GM19099 (cell line): ENCODE measurements around the gene SYS1.

Experiments
- POLR2A ChIP-seq: IDR thresholded peaks from 3 replicates; pipeline ENCODE4 v1.6.1; 2011; ENCODE audit warnings: low read depth; ENCODE audit not compliant: insufficient read length; ENCODE audit errors: extremely low read depth

SYS1 gene

DNA sequence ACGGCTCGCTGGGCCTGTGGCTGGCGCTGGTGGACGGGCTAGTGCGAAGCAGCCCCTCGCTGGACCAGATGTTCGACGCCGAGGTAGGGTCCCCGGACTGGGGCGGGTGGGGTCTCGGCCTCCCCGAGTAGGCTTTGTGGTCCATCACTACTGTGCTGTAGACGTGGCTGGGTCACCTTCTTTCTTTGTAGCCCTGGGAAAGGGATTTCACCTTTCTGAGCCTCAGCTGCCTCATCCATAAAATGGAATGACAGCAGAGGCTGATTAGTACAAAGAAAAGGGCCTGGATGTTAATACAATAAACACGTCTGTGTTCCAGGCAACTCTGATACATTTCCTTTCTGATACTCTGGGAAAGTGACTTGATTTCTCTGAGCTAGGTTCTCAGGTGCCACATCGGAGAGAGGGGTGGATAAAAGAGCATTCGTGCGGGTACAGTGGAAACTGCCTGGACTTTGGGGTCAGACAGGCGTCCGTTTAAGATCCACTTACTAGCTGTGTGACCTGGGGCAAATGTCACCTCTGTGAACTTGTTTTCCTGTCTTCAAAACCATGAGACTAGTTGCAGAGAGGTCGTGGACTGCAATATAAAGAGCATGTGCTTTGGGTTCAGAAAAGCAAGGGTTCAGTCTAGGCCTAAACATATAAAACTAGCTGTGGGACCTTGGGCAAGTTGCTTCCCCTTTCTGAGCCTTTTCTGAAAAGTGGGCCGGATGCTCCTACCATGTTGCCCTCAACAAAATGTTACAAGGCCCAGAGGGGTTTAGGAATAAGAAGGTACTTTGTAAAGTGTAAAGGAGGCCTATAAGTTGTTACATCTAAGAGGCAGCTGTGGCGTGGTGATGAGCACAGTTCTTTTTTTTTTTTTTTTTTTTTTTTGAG, 896 bp downstream of the SYS1 start:
- TF ChIP-seq POLR2A, result no peak

DNA sequence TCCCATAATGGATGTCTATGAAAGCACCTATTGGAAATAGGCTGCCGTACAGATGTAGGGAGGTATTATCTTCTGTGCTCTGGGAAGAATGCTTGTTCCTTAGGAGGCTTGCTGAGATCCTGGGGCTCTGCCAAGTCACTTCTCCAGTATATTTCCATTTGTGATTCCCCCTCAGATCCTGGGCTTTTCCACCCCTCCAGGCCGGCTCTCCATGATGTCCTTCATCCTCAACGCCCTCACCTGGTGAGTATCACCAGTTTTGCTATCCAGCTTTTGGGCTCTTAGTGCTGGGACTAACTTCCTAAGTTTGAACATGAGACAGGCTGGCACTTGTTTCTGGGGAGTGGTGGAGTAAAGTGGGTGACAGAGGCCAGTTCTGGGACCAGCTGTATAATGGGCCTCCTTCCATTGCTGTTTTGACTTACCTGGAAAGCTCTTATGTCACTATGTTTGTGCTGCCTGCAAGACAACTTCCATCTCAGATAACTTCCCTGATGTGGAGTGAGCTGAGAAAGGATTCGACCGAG, 2.6 kb downstream of the SYS1 start:
- no peak for TF ChIP-seq POLR2A

DNA sequence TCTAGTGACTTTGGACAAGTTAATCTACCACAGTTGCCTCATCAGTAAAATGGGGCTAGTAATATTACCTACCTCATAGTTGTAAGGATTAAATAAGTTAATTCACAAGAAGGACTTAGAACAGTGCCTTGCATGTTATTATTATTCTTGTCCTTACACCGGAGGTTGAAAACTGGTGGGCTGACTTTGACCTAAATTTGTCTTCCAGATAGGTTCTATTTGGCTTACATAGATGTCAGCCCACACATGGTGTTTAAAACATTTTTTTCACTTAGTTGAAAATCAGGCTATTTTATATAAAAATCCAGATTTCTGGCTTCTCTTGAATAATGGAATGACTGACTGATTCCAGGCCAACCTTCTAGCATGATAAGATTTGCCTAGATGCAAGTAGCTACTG, 3.2 kb downstream of the SYS1 start:
- TF ChIP-seq POLR2A, result no peak

DNA sequence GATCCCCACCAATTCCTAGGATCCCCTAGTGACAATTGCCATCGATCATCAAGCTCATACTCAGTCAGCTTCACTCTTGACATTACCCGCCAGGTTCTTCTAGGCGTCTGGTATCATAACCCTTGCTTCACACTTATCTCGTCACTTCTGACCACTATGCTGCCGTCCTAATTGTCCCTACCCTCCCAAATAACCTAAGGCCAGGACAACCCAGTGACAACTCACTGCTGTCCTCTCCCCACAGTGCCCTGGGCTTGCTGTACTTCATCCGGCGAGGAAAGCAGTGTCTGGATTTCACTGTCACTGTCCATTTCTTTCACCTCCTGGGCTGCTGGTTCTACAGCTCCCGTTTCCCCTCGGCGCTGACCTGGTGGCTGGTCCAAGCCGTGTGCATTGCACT, 3.7 kb downstream of the SYS1 start:
- TF ChIP-seq POLR2A, result no peak

DNA sequence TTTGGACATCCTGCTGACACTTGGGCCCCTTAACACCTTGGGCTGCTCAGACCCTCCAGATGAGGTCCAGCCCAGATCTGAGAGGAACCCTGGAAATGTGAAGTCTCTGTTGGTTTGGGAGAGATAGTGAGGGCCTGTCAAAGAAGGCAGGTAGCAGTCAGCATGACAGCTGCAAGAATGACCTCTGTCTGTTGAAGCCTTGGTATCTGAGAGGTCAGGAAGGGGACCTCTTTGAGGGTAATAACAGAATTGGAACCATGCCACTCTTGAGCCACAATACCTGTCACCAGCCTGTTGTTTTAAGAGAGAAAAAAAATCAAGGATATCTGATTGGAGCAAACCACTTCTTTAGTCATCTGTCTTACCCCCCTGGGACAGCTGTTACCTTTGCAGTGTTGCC, 4.2 kb downstream of the SYS1 start:
- no peak for TF ChIP-seq POLR2A

DNA sequence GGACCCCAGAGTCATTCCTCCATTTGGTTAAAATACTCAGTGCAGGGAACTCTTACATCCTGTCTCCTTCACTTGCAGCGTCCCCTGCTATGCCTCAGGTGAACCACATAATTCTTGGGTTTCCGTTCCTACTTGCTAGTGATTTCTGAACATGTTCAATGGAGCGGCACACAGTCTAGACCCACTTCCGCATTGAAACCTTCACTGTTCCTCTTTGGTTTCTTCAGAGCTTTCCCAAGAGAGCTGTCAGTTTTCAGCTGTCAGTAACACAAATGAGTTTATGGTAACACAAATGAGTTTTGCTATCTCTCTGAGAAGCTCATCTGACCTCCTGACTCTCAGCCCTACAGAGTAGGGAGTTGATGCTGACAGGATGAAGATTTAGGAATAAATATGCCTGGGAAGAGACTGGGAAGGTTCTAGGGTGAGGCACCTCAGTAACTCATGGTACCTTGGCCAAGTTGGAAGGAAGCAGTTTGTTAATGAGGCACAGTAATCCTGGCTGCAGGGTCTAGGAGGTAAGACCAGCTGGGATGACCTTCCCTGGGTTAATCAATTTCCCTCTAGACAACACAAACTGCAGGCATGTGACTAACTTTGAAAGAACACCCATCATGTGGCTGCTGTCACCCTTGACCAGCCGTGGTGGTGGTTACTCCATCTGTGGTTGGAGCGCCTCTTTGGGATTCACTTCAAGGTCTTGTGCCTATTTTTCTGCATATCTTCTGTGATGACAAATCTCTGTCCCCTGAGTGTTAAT, 5.4 kb downstream of the SYS1 start:
- no peak for TF ChIP-seq POLR2A

DNA sequence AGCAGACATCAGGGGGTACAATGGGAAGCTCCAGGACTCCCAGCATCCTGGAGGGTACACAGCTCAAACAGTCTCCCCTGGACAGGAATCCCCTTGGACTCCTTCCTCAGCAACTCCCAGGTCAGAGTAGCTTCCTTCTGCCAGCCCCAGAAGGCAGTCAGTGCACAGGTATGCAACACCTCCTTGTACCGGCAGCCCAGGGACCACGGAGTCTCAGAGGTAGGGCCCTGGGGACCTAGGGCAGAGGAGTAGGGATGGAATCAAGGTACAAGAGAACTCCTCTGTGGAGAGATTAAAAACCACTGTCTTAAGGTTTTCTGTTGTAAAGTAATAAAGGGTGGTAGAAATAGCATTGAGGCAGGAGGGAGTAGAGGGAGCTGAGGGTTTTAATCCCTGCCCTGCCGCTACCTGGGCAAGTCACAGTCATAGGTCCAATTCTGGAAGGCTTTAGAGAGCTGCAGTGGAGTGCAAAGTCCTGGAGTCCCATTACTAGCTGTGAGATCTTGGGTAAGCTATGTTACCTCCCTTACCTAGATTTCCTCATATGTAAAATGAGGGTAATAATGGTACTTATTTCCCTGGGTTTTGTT, 7.7 kb downstream of the SYS1 start:
- no peak for TF ChIP-seq POLR2A

DNA sequence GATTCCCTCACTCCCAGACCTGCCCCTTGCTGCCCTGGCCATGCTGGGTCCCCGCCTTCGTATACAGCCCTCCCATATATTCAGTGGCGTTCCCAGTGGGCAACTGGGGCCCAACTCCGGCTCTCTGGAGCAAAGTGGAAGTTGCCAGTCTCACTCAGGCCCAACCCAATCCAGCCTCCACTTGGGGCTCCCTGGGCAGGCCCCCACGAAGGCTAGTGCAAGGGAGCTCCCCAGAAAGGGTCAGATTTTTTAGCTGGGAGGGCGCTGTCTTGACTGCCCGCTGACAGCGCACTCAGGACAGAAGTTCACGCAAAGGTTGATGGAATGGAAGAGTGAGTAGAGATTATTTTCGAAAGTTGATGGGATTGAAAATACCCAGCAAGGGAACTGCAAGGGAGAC, 9.3 kb downstream of the SYS1 start:
- TF ChIP-seq POLR2A, result no peak

DNA sequence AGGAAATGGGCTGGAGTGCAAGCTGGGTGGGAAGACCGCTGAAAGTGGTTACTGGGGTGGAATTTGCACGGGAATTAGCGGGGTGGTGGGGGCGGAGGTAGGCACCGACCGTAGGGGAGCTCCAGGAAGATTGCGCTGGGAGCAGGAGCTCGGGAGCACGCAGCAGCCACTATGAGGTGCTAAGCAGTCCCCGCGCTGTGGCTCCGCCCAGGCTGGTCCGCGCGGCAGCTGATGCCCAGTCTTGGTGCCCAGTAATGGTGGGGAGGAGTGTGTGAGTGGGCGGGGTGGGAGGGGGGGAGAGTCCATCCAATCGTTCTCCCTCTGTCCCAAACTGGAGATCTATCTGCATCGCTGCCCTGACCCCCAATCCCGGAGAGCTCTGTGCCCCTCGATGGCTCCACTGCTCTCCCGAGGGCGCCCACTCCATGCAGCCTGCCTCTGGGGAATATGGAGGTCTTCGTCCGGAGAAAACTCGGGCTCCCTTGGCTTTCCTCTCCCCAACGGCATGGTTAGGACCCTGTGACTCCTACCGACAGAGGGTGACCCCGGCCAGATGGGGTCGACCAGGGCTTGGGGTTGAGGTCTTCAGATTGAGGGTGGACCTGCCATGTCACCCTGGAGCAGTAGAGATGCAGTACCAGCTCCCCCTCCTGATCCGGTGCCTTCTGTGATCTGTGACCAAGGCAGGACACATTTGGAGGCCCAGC, 9.8 kb downstream of the SYS1 start:
- TF ChIP-seq POLR2A, result no peak

DNA sequence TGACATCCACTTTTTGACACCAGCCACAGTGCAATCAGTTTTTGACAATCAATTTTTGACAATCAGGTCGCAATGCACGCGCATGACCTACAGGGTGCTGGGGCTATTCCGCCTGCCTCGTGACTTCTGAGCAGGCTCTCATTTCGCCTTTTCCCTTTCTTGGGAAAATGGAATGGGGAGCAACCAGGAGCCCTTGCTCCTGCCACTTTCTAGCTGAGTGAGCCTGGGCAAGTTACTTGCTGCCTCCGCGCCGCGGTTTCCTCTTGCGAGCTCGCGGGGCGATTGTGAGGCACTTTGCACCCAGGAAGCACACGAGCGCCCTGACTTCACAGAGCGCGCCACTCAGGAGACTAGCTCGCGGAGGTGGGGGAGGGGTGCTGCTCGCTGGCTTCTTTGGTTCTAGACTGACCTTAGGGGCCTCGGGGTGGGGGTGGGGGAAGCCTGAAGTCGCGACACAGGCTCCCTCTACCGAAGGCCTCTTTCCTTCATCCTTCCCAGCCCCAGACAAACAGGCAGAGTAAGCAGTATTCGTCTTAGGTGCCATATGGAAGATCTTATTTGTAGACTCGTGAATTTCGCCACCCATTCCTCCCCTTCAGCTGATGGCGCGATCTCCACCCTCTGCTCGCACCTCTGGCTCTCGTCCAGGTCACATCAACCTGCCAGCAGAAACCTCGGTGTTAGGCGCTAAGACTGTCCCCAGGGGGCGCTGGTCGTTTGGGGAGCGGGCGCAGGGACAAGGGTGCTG, 10.6 kb downstream of the SYS1 start:
- no peak for TF ChIP-seq POLR2A

DNA sequence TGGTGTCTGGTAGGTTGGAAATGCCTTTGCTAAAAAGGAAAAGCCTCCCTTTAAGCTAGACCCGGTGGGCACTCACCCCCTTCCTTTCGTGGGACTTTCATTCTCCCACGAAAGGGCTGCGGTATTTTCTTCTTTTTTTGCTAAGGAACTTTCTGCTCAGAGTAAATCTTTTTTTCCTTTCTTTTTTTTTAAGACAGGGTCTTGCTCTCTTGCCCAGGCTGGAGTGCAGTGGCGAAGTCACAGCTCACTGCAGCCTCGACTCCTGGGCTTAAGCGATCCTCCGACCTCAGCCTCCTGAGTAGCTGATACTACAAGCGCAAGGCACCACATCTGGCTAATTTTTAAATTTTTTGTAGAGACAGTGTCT, 11.1 kb downstream of the SYS1 start:
- no peak for TF ChIP-seq POLR2A

DNA sequence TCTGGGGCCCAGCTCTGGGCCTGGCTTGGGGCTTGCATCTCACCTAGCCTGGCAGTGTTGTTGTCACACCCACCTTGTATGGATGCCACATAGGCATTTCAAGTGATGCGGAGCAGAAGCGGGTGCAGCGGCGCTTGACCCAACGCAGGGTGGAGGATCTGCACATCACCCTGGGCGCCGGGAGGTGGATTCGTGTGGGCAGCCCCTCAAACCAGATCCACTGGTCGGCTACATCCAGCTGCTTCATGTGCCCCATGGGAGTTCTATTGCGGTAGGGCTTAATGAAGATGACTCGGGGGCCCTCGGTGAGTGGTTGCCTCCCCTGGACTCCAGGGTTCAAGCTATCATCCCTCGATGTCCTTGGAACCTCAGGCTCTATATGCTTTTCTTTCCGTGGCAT, 12.0 kb downstream of the SYS1 start:
- no peak for TF ChIP-seq POLR2A

DNA sequence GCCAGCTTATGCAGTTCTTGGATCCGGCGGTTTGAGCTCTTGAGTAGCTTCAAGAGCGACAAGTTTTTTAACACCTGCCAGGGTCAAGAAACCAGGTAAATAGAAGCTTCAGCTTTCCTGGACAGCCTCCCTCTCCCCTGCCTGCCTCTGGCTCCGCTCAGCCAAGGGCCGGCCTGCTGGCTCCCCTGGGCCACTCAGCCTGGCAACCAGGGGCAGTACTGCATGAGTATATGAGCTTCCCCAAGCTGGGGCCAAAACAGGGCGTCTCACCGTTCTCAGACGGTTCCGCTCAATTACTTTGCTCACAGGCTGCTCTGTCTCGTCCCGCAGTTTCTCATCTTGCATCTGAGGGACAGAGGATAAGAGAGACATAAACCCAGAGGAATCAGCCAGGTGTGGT, 14.3 kb downstream of the SYS1 start:
- TF ChIP-seq POLR2A, result no peak

DNA sequence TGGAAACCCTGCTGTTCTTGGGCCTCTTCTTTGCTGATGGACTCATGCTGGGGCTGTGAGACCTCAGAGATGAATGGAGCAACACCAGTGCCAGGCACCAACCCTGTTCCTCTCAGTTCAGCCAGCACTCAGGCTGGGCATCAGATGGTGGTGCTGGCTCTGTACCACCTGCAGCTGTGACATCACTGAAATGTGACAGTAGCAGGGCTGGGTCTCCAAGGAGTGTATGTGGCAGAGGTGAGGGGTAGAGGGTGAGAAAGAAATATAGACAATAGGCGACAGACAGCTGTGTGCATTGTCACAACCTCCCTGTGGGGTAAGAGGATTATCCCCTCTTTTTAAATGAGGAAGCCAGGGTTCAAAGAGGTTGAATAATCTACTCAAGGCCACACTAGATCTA, 15.2 kb downstream of the SYS1 start, which contains the start of gene TP53TG5:
TSS of gene TP53TG5 (minus strand) at position 135 of the 400 bp plus-strand sequence. CDS start at position 46, 89 bp downstream.
- TF ChIP-seq POLR2A, result no peak
